ENCODE measurements around the gene C10orf95. TPM values are rescaled to one million over a fixed set of nuclear protein-coding genes. Genes with fewer than 3 reads are reported as not detected.

Gene C10orf95
- total RNA-seq, 3 donors from 2014 or later (not counting 1 experiment from before 2014, with no cell fraction given): 0.25 to 0.41 (median 0.35) TPM

- Mint-ChIP-seq H3K4me1 (peaks cover 23 to 45% of the 10 kb centered on the region in 2 donors), H3K9me3 (no peaks in the 10 kb centered on the region), H3K27ac (peak overlapping the region; percentile 91 to 97), H3K4me3 (peak overlapping the region; percentile 98), H3K36me3 (no peaks in the 10 kb centered on the region), H3K27me3 (ENCODE audit: low read depth in 2 of 2) (peaks cover 0 to 6% of the 10 kb centered on the region in 2 donors)
- ATAC-seq (peak; percentile 25 to 52 (median 45)), DNase-seq (peak; percentile 55 to 69)
- peak overlapping the region; percentile 81 for H3K27ac ChIP-seq (ENCODE audit: low read length)
- WGBS (ENCODE audit: insufficient coverage): 23% methylated on average over 28 of the region's 28 CpGs
- peaks cover 9% of the 10 kb centered on the region for H3K27me3 ChIP-seq (ENCODE audit: control insufficient read depth, insufficient read depth, low read length)
- intact Hi-C loops (cut with micrococcal nuclease): no loop called here
- H3K4me3 ChIP-seq (ENCODE audit: low read length): peak overlapping the region; percentile 83
- peaks cover 39% of the 10 kb centered on the region for H3K4me1 ChIP-seq (ENCODE audit: control insufficient read depth, insufficient read depth, low read length)
- TF ChIP-seq, protein P1, sequence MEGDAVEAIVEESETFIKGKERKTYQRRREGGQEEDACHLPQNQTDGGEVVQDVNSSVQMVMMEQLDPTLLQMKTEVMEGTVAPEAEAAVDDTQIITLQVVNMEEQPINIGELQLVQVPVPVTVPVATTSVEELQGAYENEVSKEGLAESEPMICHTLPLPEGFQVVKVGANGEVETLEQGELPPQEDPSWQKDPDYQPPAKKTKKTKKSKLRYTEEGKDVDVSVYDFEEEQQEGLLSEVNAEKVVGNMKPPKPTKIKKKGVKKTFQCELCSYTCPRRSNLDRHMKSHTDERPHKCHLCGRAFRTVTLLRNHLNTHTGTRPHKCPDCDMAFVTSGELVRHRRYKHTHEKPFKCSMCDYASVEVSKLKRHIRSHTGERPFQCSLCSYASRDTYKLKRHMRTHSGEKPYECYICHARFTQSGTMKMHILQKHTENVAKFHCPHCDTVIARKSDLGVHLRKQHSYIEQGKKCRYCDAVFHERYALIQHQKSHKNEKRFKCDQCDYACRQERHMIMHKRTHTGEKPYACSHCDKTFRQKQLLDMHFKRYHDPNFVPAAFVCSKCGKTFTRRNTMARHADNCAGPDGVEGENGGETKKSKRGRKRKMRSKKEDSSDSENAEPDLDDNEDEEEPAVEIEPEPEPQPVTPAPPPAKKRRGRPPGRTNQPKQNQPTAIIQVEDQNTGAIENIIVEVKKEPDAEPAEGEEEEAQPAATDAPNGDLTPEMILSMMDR (IDR thresholded peaks at IDR 0.05): peak; percentile 49
- H3K36me3 ChIP-seq (ENCODE audit: control insufficient read depth, insufficient read depth, low read length): peaks cover 11% of the 10 kb centered on the region
- no peaks in the 10 kb centered on the region for H3K9me3 ChIP-seq (ENCODE audit: control insufficient read depth, insufficient read depth, low read length)
Measured at GRCh38 chr10:102422545-102423129, 28.7 kb downstream of the C10orf95 start.

DNA sequence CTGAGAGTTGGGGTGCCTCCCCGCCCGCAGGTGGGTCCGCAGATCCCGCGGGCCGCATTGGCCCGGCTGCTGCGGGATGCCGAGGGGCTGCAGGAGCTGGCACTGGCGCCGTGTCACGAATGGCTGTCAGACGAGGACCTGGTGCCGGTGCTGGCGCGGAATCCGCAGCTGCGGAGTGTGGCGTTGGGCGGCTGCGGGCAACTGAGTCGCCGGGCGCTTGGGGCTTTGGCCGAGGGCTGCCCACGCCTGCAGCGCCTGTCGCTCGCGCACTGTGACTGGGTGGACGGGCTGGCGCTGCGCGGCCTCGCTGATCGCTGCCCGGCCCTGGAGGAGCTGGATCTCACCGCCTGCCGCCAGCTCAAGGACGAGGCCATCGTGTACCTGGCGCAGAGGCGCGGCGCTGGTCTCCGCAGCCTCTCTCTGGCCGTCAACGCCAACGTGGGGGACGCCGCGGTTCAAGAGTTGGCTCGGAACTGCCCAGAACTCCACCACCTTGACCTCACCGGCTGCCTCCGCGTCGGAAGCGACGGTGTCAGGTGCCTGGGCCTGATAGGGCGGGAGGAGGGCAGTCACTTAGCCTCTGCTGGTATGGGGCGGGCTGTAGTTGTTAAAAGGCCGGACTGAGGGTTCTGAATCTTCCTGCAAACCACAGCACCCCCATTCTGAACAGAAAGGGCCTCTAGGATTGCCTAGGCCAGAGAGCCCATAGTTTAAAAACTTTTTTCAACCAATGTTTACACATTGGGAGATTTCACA is 29.4 kb downstream of the C10orf95 start:
- ATAC-seq (peak; percentile 13 to 27 (median 22)), DNase-seq (peak in 1 of 2 donors; percentile 58)
- intact Hi-C loops (cut with micrococcal nuclease): loop anchor here (1.0 kb wide), 2 partner anchors 10 to 28 kb away; partner anchors contain the start of gene CUEDC2

DNA sequence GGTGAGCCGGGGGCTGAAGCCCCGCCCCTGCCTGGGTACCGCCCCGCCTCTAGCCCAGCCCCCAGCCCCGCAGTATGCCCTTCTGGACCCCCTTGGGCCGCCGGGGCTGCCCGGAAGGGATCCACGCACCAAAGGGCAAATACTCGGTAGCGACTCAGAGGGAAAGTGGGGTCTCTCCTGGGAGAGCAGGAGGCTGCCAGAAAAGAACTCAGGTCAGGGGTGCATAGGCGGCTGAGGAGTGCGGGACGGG is 29.9 kb downstream of the C10orf95 start:
- intact Hi-C loops (cut with micrococcal nuclease): loop anchor here (1.0 kb wide), 2 partner anchors 11 to 27 kb away; partner anchors contain the start of gene CUEDC2
- ATAC-seq (no peak), DNase-seq (no peak)
- no peaks in the 10 kb centered on the region for H3K9me3 Mint-ChIP-seq
- peak overlapping the region; percentile 98 for H3K4me3 Mint-ChIP-seq
- peaks cover 11% of the 10 kb centered on the region for H3K36me3 ChIP-seq (ENCODE audit: control insufficient read depth, insufficient read depth, low read length)
- no peaks in the 10 kb centered on the region for H3K36me3 Mint-ChIP-seq
- H3K9me3 ChIP-seq (ENCODE audit: control insufficient read depth, insufficient read depth, low read length): no peaks in the 10 kb centered on the region
- WGBS (ENCODE audit: insufficient coverage): 0% methylated on average over 14 of the region's 14 CpGs
- TF ChIP-seq, protein P1 (IDR thresholded peaks at IDR 0.05): no peak
- peak overlapping the region; percentile 91 to 97 for H3K27ac Mint-ChIP-seq
- H3K4me1 ChIP-seq (ENCODE audit: control insufficient read depth, insufficient read depth, low read length): peaks cover 39% of the 10 kb centered on the region
- peaks cover 15 to 40% of the 10 kb centered on the region in 2 donors for H3K4me1 Mint-ChIP-seq
- H3K27ac ChIP-seq (ENCODE audit: low read length): peak overlapping the region; percentile 81
- H3K27me3 Mint-ChIP-seq (ENCODE audit: low read depth in 2 of 2): peaks cover 5 to 13% of the 10 kb centered on the region in 2 donors
- peak overlapping the region; percentile 83 for H3K4me3 ChIP-seq (ENCODE audit: low read length)
- peaks cover 20% of the 10 kb centered on the region for H3K27me3 ChIP-seq (ENCODE audit: control insufficient read depth, insufficient read depth, low read length)

More for the DNA sequence above, 29.4 kb downstream of the C10orf95 start:
- Mint-ChIP-seq H3K4me3 (peak overlapping the region; percentile 98), H3K36me3 (no peaks in the 10 kb centered on the region), H3K4me1 (peaks cover 20 to 40% of the 10 kb centered on the region in 2 donors), H3K27ac (peak overlapping the region; percentile 91 to 97), H3K9me3 (no peaks in the 10 kb centered on the region), H3K27me3 (ENCODE audit: low read depth in 2 of 2) (peaks cover 5 to 12% of the 10 kb centered on the region in 2 donors)
- TF ChIP-seq, protein P1 (IDR thresholded peaks at IDR 0.05): no peak
- peaks cover 11% of the 10 kb centered on the region for H3K36me3 ChIP-seq (ENCODE audit: control insufficient read depth, insufficient read depth, low read length)
- H3K4me1 ChIP-seq (ENCODE audit: control insufficient read depth, insufficient read depth, low read length): peaks cover 39% of the 10 kb centered on the region
- H3K4me3 ChIP-seq (ENCODE audit: low read length): peak overlapping the region; percentile 83
- peak overlapping the region; percentile 81 for H3K27ac ChIP-seq (ENCODE audit: low read length)
- H3K9me3 ChIP-seq (ENCODE audit: control insufficient read depth, insufficient read depth, low read length): no peaks in the 10 kb centered on the region
- WGBS (ENCODE audit: insufficient coverage): 2% methylated on average over 62 of the region's 62 CpGs
- peaks cover 15% of the 10 kb centered on the region for H3K27me3 ChIP-seq (ENCODE audit: control insufficient read depth, insufficient read depth, low read length)
